SU-DHL-6 (cell line): Measurements from ENCODE around the gene GOSR2.
A peak's percentile ranks its signal among the peaks of the same experiment; 100 is the strongest.

Experiments used
- CTCF ChIP-seq: fragments of 200-600 bp; sonication (generic); IDR thresholded peaks from one replicate; pipeline ENCODE4 v1.5.1; 2017; ENCODE audit warnings: antibody characterized with exemption, mild to moderate bottlenecking, low read length, moderate library complexity; ENCODE audit not compliant: insufficient read depth, poor library complexity, severe bottlenecking
- EZH2phosphoT487 ChIP-seq: fragments of 200-600 bp; sonication (generic), shearing (Covaris generic); conservative IDR thresholded peaks from 2 replicates; pipeline ENCODE4 v1.6.1; 2018; ENCODE audit warnings: mild to moderate bottlenecking, antibody characterized with exemption, low read length, moderate library complexity, mixed read lengths

- TF ChIP-seq EZH2phosphoT487 (no peak), CTCF (peak; percentile 87)
Observed at GRCh38 chr17:46942441-46943217, 19.7 kb downstream of the GOSR2 start.
